AG10803 (cell line): ENCODE data around the gene STK4.

Experiments used
- DNase-seq: peaks from one replicate; pipeline ENCODE4 v3.0.0; 2010; ENCODE audit warnings: low read depth
- H3K4me3 ChIP-seq: 2 replicates; pipeline ENCODE4 v1.5.1; 2011; ENCODE audit warnings: mild to moderate bottlenecking, low read length, control low read depth
- TF ChIP-seq, protein P1 (sequence below): conservative IDR thresholded peaks from 2 replicates; pipeline ENCODE4 v1.5.1; 2011; ENCODE audit warnings: mild to moderate bottlenecking, low read length, control low read depth, inconsistent platforms

Gene STK4

DNA sequence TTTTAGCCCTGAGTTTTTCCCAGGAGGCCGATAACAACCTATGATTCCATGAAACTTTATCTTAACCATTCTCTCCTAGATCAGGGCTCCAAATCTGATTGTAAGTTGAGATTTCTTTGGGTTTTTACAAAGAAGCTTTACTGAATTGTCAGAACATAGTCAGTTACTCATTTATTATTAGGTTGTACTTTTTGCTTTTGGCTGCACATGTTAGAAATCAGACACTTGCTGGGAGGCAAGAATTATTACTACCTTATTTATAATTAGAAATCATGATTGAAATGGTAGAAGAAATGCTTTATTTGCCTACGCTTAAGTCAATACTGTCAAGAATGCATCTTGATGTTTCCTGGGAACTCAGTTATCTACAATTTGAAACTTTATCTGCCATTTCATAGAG, 71.3 kb downstream of the STK4 start:
- DNase-seq, result no peak
- TF ChIP-seq, protein P1, sequence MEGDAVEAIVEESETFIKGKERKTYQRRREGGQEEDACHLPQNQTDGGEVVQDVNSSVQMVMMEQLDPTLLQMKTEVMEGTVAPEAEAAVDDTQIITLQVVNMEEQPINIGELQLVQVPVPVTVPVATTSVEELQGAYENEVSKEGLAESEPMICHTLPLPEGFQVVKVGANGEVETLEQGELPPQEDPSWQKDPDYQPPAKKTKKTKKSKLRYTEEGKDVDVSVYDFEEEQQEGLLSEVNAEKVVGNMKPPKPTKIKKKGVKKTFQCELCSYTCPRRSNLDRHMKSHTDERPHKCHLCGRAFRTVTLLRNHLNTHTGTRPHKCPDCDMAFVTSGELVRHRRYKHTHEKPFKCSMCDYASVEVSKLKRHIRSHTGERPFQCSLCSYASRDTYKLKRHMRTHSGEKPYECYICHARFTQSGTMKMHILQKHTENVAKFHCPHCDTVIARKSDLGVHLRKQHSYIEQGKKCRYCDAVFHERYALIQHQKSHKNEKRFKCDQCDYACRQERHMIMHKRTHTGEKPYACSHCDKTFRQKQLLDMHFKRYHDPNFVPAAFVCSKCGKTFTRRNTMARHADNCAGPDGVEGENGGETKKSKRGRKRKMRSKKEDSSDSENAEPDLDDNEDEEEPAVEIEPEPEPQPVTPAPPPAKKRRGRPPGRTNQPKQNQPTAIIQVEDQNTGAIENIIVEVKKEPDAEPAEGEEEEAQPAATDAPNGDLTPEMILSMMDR, result no peak
- no peak overlapping the region for H3K4me3 ChIP-seq

DNA sequence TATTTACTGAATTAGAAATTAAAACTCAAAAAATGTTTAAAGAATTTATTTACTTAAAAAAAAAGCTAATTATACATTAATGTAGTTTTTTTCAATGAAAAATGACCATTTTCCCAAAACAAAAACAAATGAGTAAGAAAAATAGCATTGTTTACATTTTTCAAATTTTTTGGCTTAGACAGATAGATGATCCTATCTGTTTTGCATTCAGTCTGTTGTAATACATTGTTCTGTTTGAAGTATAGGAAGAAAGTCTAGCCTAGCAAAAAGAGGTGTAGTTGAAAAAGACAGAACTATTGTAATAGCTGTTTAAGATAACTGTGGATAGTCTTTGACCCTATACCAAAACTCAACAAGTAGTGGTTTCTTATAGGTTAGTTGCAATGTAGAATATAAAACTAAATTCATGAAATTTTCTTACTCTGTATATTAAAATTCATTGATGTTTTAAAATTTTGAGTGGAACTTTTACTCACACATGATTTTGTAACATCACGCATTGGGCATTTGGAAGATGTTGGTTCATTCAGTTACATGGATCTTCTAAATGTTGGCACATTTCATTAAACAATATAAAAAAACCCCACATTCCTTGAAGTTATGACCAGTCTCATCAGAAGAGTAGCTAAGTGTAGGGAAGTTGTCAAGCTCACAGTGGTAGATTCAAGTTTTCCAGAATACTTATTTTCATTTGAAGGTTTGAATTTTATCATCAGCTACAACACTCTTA, 72.6 kb downstream of the STK4 start:
- H3K4me3 ChIP-seq, result no peak overlapping the region
- peak; percentile 54 for DNase-seq
- TF ChIP-seq, protein P1, result no peak

DNA sequence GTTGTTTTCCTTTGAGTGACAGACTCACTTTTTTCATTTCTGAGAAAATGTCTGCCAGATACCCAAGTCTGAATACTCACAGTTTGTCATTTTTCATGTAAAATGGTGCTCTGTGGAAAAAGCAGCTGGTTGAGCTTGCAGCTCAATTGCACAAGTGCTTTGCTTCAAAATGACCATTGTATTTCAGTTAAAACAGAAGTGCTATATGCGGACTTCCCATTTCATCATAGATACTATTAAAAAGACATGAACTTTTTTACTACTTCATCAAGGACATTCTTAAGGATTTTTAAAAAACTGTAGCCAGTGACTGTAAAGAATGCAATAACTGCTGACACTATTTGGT, 73.1 kb downstream of the STK4 start:
- H3K4me3 ChIP-seq, result no peak overlapping the region
- TF ChIP-seq, protein P1, result no peak
- peak; percentile 67 for DNase-seq

DNA sequence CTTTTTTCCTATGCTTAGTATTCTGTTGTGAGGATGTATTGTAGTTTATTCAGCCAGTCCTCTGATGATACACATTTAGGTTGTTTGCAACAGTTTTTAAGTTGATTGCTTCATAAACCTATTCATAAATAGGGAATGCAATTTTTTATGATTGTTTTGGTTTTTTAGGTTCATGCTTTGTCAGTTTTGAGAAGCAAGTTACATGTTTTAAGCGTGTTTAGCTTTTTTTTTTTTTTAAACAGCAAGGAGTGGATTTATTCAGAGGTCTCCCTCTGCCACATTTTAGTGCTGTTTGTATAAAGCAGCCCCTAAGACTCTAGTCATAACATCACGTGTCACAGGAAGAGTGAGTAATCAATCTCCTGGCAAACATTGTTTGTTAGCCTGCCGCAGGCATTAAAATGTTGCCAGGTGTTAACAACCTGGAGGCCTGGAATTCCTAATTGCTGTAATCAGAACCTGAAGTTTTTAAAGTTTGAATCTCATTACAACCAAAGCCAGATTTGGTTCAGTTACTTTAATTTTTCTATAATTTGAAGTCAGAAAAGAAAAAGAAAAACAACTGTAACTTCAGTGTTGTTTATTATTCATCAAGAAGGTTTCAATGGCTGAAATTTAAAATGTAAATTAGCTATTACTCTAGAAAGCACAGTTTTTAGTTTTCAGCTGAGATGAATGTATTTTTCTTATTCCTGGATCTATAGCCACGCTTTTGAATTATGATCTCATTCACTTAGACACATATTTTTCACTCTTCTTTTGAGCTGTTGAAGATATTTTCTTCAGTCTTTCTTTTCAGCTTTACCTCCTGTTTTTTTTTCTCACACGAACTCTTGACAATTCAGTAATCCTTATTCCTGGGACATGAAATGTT, 75.4 kb downstream of the STK4 start:
- DNase-seq, result peak; percentile 50
- H3K4me3 ChIP-seq, result no peak overlapping the region
- TF ChIP-seq, protein P1, result no peak

DNA sequence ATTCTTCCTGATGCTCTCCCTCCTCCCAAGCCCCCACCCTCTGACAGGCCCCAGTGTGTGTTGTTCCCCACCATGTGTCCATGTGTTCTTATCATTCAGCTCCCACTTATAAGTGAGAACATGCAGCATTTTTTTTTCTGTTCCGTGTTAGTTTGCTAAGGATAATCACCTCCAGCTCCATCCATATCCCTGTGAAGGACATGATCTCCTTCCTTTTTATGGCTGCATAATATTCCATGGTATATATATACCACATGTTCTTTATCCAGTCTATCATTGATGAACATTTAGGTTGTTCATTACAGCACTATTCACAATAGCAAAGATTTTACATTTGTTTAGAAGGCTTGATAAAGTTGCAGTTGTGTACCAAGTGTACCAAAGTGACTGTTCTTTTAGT, 76.7 kb downstream of the STK4 start:
- H3K4me3 ChIP-seq, result no peak overlapping the region
- no peak for DNase-seq
- TF ChIP-seq, protein P1, result no peak

DNA sequence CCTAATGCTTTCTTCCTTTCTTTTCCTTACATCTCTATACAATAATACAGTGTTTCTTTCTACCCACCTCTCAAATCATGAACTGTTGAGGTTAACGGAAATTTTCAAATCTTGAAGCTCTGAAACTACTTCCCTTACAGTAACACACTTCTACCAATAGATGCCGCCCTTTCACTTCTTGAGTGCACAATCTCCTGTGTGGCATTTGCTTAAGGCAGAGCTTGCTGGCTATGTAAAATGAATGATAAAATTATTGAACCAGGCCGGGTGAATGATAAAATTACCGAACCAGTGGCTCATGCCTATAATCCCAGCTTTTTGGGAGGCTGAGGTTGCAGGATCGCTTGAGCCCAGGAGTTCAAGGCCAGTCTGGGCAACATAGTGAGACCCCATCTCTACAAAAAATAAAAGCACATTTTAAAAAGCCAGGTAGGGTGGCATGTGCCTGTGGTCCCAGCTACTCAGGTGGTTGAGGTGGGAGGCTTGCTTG, 77.8 kb downstream of the STK4 start:
- TF ChIP-seq, protein P1, result peak; percentile 98
- DNase-seq, result peak; percentile 83
- H3K4me3 ChIP-seq, result no peak overlapping the region
